ENCODE data around the gene DNAJB7.
"Not testable (repeated sequence)": the region's sequence is repeated elsewhere in the genome, so short reads cannot be mapped to it uniquely, and the experiment has no call there.

The DNAJB7 gene

GRCh38 chr22:40838486-40838885, 23.4 kb downstream of the DNAJB7 start:
- no peak for DNase-seq

- no peak for DNase-seq
Observed at GRCh38 chr22:40834619-40835018, 27.3 kb downstream of the DNAJB7 start.

- DNase-seq = no peak
Observed at GRCh38 chr22:40829131-40829530, 32.8 kb downstream of the DNAJB7 start.

- DNase-seq = no peak
Observed at GRCh38 chr22:40826984-40827741, 34.8 kb downstream of the DNAJB7 start.

- DNase-seq = not testable (repeated sequence)
Observed at GRCh38 chr22:40826292-40826691, 35.6 kb downstream of the DNAJB7 start.

- DNase-seq = no peak
Observed at GRCh38 chr22:40823426-40823825, 38.5 kb downstream of the DNAJB7 start.

- no peak for DNase-seq
Observed at GRCh38 chr22:40819599-40820140, 42.2 kb downstream of the DNAJB7 start.

- DNase-seq = peak; percentile 66
Observed at GRCh38 chr22:40818747-40819598, 42.9 kb downstream of the DNAJB7 start, which contains the start of gene SLC25A17. Gene SLC25A17, minus strand, starts transcription at chr22:40819346. Its CDS starts 98 bp downstream, at chr22:40819248.

- DNase-seq = no peak
Observed at GRCh38 chr22:40818192-40818746, 43.6 kb downstream of the DNAJB7 start.

GRCh38 chr22:40817737-40818136, 44.2 kb downstream of the DNAJB7 start:
- no peak for DNase-seq

GRCh38 chr22:40813912-40814315, 48.0 kb downstream of the DNAJB7 start:
- no peak for DNase-seq
